Activated effector memory CD4-positive, alpha-beta T cell treated with Interleukin-2 at 50 U/mL for 16 hours (primary cell): ENCODE data around the gene CASTOR1.
A peak's percentile ranks its signal among the peaks of the same experiment; 100 is the strongest.

Experiments used
- DNase-seq: peaks from one replicate; pipeline ENCODE4 v3.0.0-alpha.2; 2020

CASTOR1 gene

GRCh38 chr22:30318799-30319419 lies 29.6 kb upstream of the CASTOR1 start:
- no peak for DNase-seq

- no peak for DNase-seq
Measured at GRCh38 chr22:30317778-30318177, 28.5 kb upstream of the CASTOR1 start.

DNA sequence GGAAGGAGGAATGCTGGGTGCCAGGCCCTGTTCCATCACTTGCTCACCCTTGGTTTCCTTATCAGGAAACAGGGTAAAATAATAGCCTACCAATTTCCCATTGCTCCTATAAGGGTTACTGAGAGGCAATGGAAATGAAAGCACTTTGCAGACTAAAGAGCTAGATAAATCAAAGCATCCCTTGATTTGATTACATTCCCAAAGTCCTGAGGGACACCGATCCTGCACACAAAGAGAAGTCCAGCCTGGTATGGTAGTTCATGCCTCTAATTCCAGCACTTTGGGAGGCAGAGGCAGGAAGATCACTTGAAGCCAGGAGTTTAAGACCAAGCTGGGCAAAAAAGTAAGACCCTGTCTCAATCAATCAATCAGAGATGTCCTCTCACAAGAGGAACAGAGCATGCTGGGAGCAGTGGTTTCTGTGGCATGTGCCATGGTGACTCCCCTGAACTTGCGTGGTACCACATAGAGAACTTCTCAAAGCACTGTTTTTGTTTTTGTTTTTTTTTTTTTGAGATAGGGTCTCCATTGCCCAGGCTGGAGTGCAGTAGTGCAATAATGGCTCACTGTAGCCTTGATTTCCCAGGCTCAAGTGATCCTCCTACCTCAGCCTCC lies 26.8 kb upstream of the CASTOR1 start:
- DNase-seq: no peak

DNA sequence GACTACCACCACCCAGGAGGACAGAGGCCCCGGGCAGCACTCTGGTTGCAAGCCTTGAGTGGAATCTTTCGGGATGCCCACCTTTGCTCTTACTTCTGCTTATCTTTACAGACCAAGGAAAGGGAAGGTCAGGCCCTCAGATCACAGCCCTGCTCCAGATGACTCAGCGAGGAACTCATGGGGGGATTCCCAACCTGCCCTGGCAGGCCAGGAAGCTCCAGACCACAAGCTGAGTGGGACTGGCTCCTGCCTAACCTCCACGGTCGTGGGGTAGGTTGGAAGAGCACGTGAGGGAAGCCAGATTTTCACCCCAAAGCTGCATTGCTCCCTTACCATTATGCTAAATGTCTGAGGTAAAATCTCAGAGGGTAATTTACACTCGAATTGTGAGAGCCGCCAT lies 25.6 kb upstream of the CASTOR1 start:
- DNase-seq: peak; percentile 27

- no peak for DNase-seq
Measured at GRCh38 chr22:30313527-30314363, 24.4 kb upstream of the CASTOR1 start.

GRCh38 chr22:30312053-30312452 lies 22.7 kb upstream of the CASTOR1 start:
- no peak for DNase-seq

DNA sequence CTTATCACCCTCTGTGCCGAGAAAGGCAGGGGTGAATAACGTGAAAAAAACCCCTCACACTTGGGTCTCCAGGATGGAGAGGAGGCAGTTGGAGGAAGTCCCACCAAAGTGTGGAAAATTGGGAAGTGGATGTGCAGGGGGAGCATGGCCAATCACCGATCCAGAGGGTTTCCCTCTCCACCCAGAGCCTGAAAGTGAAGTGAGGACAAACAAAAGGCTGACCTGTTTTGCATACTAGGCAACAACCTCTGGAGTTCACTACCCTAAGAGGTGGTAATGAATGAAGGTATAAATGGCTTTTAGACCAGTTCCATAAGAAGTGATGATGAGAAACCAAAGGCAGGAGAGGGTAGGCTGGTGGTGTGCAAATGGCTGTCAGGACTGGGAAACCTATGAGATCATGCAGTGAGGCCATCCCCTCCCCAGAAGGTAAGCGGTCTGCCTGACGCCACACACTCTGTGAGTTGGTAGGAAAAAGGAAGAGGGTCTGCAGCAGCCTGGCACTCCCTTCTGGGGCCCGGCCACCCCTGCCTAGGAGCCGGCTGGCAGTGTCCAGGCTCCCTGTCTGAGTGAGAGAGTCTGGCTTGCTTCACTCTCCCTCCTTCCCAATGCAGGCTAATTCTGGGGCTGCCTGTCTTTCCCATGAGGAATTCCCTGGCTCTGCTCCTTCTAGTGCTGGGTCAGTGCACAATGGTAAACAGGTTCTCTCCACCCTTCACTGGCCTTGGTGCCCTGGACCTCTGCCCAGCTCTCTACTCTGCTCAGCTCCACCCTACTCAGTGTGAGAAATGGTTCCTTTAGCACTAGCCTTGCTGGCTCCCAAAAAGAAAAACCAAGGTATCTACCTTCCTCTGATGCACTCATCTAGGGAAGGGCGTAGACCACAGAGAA lies 21.8 kb upstream of the CASTOR1 start:
- no peak for DNase-seq

- DNase-seq: no peak
Measured at GRCh38 chr22:30309951-30310741, 20.8 kb upstream of the CASTOR1 start.

DNA sequence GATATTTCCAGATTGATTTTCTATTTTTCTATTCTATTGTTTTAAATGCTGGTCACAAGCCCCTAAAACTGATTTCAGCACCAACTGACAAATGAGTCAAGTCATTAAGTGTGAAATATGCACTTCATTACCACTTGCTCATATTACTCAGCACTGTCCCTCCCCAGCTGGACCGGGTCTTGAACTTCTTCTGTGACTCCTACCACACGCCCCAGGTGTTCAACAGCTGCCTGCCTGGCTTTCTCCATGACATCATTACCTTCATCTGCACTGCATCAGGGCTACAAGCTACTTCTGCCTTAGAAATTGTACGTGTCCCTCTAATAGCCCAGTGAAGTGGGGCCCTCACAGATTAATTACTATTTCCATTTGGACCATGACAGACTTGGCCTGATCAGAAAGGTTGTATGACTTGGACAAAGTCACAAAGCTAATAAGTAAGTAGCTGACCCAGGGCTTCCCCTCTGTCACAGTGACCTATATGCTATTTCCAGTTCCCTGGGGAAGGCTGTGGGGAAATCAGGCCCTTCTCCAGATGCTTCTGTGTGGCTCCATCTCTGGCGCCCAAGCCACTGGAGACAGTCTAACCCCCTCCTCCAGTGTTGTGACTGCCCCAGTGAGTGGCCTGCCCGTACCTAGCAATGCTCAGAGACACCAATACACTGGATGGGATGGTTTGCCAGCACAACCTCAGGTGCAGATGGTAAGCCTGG lies 19.4 kb upstream of the CASTOR1 start:
- DNase-seq: no peak

- no peak for DNase-seq
Measured at GRCh38 chr22:30308093-30308492, 18.8 kb upstream of the CASTOR1 start.

DNA sequence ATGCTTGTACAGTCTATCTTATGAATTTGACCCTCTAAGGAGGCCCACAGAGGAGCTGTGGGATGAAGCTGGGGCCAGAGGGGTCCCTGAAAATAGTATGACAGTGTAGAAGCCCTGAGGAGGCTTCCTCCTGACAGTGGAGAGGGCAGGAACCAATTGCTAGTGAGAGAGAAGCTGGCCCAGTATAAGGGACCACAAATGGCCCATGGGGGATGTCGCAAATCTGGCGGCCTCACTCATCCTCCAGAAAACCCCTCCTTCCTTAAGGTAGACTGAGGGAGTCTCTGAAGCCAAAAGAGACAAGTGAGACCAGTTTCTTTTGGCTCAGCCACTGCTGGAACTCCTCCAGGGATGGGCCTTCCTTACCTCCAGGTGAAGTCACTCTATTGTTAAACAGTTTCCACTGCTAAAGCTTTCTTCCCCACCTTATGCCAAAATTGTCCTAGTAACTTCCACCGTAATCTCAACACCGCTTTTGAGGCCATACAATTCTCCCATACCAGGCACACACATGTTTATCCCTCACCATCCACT lies 17.8 kb upstream of the CASTOR1 start:
- no peak for DNase-seq

DNA sequence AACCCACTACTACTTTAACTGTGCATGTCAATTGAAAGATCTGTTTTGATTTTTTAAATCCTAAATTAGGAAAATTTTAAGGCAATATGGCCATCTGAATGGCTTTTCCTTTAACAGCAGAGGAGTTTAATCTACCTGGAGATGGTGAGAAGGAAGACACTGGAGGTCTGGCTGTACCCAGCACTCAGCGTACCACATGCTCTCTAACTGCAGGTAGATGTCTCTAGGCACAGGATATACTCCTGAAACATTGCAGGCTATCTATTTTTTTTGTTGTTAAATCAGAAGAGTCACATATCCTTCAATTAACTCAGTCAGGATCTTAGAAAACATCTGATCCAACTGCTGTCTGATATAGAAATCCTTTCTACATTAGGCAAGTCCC lies 17.3 kb upstream of the CASTOR1 start:
- DNase-seq: no peak

GRCh38 chr22:30305906-30306626 lies 16.8 kb upstream of the CASTOR1 start:
- no peak for DNase-seq

DNA sequence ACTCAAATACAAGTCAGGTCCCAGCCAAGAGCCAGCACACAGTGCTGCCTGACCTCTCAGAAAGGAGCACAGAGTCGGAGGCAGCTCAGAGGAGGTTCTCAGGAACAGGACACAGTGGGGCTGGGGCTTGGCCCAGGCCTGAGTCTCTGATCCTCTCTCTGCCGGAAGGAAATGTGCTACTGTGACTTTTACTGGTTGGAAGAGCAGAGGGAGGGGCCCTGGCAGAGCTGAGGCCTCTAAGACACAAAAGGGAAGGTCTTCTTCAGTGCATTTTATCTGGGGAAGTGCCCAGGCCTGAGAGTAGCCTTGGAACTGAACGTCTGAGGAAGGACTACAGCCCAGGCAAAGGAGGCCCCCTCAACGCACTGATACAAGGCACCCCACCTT lies 16.2 kb upstream of the CASTOR1 start:
- DNase-seq: peak; percentile 53

DNA sequence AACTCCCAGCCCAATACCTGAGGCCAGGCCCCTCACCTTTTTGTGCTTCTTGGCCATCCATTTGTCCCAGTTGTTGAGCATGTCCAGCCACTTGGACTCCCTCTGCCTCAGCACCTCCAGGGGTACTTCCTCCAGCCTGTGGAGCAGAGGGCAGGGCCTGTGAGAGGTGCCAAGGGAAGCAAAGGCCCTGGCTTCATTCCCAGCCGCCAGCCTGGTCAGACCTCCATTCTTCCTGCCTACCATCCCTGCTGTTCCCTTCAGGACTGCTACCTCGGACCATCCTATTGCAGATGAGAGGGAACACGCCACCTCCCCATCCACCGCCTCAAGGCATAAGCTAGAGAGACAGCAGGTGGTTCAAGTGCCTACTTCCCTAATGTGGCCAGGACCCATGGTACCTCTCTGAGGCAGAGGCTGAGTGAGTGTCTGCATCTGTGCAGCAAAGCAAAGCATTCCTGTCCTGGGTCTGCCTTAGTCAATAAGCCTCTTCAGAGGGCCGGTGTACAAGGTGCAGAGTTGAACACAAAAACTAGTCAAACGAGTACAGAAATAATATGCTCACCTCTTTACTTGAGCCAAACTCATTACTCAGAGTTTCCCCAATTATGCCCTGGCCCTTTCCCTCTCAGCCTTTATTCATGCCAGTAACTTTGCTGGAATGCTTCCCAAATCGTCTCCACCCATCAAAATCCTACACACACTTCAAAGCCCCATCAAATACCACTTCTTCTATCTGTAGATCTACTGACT lies 15.4 kb upstream of the CASTOR1 start:
- DNase-seq: no peak

DNA sequence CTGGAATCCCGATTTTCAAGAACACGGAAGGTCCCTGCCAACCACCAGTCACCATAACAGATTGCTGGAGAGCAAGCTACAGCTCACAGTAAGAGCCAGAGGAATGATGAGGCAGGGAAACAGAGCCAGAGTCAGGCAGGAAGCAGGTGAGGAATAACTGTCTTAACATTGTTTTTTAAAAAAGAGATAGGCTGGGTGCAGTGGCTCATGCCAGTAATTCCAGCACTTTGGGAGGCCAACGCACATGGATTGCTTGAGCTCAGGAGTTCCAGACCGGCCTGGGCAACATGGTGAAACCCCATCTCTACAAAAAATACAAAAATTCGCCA lies 13.5 kb upstream of the CASTOR1 start:
- no peak for DNase-seq

DNA sequence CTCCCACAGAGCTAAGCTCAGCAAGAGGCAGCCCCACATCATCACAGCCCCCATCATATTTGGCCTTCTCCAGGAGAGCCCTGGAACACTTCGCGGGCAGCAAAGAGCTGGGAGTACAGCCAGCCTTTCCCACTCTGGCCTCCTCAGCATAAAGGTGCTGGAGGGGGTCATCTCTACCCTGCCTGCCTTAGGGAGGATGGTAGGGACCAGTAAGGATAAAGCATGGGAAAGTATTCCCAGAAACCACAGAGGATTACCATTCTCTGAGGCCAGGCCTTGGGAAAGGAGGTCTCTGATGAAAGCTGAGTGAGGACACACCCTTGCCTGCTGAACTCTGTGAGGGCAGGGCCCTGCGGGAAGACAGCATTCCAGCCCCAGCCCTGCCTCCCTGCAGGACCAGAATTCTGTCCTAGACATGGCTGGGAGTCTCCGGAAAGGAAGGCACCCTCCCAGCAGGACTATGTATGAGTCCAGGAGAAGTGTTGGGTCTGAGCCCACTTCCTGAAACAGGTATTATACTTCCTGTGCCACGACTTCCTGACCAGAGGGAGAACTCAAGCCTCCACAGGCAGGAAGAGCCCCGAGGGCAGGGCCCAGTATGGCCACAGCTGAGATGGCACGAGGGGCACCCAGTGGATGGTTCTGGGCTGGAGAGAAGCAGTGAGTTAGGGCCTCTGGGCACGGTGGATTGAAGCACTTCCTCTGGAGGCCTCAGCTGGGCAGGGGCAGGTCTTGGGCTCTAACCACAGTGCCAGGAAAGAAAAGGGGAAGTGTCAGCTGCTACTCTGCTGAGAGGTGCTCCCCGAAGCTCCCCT lies 12.9 kb upstream of the CASTOR1 start:
- DNase-seq: no peak

GRCh38 chr22:30299322-30299721 lies 10.0 kb upstream of the CASTOR1 start:
- no peak for DNase-seq
